Stimulated activated CD8-positive, alpha-beta memory T cell treated with anti-CD3 and anti-CD28 coated beads, Interleukin-7, amount 100 ng/mL, for 1 hour (primary cell): ENCODE measurements around the gene ODAD3.
"Not testable (repeated sequence)": the region's sequence is repeated elsewhere in the genome, so short reads cannot be mapped to it uniquely, and the experiment has no call there.

Experiments used
- DNase-seq, 2 donors: peaks; one replicate each; pipeline ENCODE4 v3.0.0-alpha.2; 2020; ENCODE audit warnings: low read depth in 2 of 2

ODAD3 gene

DNA sequence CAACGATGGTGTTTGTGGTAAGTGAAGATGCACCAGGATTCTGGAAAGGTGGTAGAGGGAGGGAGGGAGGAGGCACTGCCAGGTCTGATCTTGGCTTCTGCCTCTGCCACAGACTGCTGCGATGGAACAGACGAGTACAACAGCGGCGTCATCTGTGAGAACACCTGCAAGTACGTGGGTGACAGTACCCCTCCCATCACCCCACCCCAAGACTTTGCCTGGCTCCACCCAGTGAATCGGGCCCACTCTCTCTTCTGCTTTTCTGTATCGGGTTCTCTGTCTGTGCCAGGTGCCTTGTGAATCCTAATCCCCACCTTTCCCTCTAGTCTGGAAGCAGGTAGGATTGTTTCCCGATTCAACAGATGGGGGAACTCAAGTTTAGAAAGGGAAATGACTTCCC, 3.0 kb upstream of the ODAD3 start:
- no peak for DNase-seq

DNA sequence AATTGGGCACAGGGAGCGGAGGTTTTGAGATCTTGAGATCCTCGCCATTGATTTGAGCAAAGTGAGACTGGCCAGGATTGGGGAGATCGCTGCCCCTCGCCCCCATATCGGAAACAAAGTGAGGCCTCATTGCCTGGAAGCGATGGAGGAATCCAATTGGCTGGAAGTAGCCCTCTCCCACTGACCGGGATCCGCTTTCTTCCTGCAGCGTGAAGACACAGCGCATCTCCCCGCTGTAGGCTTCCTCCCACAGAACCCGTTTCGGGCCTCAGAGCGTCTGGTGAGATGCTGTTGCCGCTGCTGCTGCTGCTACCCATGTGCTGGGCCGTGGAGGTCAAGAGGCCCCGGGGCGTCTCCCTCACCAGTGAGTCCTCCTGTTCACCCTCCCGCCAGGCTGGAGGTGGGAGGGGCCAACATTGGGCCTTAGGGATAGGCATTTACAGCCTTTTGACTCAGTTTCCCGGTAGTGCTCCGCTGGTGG, 952 bp upstream of the ODAD3 start:
- no peak for DNase-seq

DNA sequence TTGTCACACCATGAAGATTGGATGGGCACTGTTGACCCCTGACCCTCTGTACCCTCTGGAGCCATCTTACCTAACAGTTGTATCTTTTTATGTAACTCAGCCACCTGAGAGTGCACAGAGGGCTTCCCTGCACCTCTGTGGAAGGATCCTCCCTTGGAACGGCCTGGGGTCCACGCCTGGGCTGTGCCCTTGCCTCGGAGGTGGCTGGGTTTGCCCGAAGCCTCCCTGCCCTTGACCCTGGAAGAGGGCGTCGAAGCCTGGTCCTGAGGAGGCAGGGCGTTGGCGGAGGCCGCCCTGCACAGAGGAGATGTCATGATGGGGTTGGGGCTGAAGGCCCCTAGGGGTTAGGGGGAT, 241 bp downstream of the ODAD3 start:
- DNase-seq, result no peak

DNA sequence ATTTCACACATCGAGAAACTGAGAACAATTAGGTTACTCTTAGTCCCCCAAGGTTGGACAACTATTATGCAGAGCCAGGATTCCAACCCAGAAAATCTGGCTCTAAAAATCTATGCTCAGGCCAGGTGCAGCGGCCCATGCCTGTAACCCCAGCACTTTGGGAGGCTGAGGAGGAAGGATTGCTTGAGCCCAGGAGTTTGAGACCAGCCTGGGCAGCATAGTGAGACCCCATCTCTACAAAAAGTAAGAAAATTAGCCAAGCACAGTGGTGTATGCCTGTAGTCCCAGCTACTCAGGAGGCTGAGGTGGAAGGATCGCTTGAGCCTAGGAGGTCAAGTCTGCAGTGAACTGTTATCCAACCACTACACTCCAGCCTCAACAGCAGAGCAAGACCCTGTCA, 1.4 kb downstream of the ODAD3 start:
- DNase-seq, result not testable (repeated sequence)

DNA sequence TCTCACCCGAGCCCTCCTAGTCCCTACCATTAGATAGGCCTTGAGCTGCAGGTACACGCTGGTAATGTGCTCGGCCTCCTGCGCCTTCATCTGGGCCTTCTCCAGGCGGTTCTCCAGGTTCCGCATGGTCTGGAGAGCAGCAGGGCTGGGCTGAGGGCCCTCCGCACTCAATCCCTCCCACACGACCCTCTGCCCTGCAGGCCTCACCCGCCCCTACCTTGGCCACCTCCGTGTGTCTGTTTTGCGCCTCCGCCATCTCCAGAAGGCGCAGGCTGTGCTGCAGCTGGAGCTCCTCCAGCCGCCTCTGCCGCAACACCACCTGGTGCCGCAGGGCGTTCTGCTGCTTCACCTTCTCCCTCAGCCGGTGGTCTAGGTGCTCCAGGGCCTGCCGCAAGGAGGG, 8.3 kb downstream of the ODAD3 start:
- DNase-seq, result no peak

DNA sequence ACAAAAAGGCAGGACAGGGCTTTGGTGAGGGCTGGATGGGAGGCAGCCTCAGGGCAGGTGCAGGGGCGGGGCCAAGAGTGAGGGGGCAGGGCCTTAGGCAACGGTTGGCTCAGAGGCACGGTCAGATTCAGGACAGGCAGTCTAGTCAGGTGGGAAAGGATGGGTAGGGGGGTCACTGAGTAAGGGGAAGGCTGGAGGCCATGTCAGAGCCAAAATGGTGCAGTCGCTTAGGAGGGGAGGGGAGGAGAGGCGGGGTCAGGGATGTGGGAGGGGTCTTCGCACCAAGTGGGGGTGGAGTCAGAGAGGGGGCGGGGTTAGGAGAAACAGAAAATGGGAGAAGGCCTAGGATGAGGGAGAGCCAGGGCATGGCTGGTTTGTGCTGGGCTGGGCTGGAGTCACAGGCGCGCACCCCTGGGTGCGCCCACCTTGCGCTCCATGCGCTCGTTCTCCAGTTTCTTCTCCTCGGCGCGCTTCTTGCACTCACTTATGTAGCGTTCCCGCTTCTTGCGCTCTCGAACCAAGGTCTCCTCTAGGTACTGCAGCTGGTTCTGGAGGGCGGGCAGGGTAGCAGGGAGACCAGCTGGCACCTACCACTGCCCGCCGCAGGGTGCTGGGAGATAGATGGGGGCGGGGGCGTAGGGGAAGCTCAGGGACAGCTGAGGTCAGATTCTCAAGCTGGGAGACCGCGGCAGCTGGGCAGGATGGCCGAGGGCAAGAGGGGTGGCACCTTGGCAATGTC, 9.0 kb downstream of the ODAD3 start:
- DNase-seq, result no peak

DNA sequence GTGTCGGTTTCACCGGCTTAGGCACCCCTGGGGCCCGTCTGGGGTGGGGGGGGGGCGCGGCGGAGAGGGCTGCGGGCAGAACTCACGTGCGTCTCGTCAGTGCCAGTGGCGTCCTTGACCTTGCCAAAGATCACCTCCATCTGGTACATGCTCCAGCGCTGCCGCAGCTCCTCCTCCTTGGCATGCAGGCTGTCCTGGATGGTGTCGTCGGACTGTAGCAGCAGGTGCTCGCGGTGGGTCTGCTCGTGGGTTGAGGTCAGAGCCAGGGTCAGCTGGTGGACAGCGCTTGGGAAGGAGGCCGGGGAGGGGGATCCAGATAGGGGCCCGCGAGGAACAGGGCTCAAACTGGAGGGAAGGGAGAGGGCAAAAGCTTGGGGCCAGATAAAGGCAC, 11.1 kb downstream of the ODAD3 start:
- DNase-seq, result no peak

DNA sequence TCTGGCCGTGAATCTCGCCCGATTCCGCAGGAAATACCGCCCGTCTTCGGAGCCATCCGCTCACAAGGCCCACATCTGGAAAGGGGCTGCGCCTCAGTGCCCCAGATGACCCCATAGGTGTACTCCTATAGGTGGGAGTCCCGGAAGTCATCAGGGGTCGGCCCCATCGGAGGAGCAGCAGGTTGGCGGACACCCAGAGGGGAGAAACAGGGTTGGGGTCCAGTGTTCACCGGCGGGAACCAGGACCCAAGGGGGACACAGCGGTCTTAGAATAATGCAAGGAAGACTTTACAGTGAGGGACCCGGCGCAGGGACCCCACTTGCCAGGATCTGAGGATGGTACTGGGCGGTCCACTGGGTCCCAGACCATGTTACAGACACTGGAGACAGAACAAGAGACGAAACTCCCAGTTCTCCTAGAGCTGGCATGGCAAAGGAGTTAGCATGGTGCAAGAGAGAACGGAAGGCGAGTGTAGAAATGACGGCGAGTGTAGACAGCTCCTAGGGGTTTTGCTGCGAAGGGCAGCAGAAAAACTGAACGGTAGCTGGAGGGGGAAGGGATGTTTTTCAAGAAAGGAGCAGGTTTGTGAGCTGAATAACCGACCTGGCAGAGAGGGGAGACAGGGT, 11.6 kb downstream of the ODAD3 start:
- no peak for DNase-seq

DNA sequence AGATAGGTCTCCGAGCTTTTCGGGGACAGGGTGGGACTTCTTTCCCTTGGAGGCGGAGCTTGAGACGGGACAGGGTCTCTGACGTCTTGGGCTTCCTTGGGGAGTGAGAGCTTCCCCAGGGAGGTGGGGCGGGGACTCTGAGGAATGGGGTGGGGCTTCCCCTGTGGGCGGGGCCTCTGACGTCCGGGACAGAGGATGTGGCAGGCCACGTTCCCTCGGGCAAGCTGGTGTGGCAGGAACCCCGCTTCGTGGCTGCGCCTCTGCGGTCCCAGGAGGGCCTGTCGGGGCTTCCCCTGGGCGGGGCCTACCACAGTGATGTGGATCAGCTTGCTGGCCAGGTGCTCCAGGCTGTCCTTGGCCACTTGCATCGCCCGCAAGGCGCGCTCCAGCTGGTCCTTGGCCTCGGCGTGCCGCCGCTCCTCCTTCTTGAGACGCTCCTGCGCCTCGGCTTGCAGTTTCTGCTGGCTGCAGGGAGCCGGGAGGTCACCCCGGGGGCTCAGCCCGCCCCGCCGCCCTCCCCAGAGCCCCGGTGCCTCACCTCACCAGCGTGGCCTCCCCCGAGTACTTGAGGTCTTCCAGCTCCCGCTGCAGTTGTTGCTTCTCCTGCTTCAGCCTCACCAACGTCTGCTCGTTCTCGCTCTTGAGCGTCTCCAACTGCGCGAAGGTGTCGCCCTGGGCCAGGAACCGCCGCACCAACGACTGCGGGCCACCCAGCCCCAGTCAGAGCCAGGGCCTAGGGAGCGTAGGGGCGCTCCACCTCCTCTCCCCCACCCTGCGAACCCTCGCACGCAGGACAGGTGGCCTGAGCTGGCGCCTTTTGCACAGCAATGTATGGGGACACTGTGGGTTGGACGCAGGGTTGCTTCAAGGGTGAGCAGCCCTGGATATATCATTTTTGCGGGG, 12.5 kb downstream of the ODAD3 start:
- DNase-seq, result peak in 1 of 2 donors; percentile 28

DNA sequence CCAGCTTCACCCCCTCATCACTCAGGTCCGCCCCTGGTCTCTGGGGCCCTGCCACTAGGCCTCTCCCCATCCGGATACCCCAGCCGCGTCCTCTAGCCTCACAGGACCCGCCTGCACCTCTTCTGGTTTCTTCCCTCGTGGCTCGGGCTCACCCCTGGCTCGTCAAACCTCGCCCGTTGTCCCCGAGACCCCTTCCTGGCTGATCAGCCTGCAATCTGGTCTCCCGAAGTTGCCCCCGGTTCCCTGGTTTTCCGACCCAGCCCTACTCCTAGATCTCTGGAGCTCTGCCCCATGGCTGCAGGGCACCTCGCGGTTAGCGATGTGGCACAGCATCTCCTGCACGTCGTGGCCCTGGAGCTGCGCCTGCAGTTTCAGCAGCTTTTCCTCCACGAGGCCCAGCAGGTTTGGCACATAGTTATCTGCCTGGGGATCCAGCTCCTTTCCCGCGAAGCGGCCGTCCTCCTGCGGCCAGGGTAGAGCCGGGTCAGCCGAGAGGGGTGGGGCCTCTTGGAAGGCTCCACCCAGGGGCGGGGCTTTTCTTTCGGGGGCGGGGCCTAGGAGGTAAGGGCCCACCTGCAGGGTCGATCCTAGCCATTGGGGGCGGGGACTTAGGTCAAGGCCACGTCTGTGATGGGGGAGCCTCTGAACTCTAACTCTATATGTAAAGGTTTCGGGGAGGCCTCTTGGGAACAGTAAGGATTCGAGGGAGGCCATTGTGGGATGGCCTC, 13.4 kb downstream of the ODAD3 start:
- DNase-seq, result no peak

DNA sequence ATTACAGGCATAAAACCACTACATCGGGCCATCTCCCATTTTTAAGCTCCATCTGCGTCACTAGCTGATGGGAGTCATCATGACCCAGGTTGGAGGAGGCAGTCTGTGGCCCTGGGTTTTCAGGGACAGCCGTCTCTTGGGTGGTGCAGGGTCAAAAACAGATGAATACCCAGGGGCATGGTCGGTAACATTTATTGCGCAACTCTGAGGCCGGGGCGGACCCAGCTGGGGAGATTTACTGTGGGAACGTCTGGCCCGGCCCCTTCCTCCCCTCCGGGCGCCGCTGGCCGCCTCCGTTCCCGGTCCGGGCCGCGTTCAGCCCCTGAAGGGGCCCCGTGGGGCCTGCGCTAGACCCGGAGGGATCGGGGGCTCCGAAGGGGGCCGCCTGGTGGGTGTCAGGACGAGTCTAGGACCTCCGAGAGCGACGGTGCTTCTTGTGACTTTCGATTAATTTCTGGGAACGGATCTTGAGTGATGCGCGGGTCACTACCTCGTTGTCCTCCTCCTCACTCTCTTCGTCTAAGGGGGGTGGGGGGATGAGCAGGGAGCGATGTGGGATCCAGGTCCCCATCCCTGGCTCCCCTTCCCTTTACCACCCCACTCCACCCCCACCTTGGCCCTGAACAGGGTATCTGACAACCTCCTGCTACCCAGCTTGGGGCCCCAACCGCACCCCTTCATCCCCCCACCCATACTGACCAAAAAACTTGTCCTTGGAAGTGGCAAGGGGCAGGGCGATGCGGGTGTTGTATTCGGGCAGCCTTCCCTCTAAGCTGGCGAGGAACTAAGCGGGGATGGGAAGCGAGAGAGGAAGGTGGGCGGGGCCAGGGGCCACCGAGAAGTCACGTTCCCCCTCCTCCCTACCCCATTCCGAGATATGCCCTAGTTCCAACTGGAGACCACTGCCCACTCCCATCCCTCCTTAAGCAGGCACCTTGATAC, 14.2 kb downstream of the ODAD3 start:
- no peak for DNase-seq

DNA sequence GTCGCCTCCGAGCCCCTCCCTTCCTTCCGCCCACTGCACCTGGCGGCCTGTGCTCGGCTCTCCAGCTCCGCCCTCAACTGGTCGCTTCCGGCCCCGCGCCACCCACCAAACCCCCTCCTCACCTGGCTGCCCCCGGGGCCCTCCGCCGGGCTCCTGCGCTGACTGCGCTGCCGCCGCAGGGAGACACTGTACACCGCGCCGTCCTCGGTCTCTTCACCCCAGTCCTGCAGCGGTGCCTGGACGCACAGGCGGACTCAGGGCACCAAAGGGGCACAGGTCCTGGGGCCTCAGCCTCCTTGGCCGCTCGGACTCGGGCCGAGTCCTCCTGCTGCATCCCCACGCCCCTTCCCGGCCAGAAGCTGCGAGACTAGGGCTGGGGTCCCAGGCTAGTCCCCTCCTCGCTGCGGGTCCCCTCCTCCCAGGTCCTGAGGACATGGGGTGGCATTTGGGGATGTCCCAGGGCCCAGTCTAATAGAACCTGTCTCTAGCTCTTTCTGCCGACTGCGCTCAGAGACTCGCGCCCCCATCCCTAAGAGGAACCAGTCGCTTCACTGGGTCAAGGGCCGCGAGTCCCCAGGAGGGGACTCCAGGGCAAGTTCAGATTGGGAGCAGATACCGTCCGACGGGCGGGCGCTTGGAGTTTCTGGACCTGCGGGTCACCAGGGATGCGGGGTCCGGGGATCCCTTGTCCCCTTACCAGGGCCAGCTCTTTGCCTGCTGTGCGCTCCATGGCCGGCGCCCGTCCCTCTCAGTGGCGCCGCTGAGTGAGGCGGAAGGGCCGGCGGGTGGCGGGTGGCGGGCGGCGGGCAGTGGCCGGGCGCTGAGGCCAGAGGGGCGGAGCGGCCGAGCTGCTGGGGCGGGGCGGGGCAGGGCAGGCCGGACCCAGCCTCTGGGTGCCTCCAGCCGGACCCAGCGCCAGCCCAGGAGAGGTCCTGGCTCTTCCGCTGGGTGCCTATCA, 16.1 kb downstream of the ODAD3 start, which contains the start of gene RGL3:
Gene RGL3 (minus strand): TSS at position 766 of the 958 bp plus-strand sequence. CDS start 36 bp downstream, at position 730.
- no peak for DNase-seq

DNA sequence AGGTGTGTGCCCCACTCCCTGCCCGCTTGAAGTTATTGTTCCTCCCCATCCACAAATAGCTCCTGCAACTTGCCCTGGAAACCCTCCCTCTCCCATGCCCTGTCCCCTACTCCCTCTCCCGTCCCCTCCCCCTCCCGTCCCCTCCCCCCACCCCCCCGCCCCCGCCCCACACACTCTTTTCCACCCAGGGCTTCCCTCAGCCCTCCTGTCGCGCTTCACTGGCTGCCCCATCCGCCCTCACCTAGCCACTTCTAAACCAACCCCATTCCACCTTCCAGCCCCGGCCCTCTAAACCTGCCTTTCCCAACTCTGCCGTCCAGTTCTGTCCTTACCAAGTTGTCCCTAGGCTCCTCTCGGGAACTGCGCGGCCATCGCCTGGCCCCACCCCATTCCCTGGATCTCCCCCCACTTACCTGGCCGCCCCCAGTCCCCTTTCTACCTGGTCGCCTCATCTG, 16.8 kb downstream of the ODAD3 start:
- DNase-seq, result no peak

DNA sequence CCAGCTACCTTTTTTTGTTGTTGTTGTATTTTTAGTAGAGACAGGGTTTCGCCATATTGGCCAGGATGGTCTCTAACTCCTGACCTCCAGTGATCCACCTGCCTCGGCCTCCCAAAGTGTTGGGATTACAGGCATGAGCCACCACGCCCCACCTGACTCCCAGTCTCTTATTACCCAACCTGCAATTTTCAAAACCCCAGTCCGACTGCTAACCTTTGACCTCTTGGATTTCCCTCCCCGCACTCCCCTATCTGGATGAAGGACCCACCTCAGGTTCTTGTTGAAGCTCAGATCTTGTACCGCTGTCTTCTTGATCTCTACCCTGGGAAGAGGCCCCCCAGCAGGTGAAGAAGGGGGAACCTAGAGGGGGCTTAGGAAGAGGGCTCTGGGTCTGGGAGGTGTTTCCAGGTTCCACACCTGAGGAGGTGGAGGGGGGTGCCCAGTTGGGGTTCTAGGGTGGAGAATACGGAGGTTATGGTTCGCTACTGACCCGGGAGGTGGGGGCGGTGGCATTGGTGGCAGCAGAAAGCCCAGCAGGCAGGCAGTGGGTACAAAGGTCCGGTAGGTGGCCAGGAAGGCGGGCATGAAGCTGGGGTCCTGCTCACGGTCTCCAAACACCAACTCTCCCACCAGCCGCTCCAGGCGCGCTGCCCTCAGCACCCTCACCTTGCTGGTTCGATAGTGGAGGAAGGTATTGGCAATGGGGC, 18.4 kb downstream of the ODAD3 start:
- DNase-seq, result no peak

DNA sequence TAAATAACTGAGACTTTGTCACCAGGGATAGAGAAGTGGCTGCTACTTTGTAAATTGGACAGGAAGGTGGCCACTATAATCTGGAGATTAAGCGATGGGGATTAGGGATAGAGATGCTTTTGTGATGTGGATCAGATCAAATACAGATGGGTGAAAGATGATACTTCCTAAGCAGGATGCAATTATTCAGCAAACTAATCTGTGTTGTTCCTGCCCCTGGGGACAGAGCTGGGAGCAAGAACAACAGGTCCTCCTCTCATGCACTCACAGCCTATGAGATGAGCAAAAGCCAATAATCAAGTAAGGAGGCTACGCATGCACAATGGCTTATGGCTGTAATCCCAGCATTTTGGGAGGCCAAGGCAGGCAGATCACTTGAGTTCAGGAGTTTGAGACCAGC, 20.4 kb downstream of the ODAD3 start:
- DNase-seq, result no peak

DNA sequence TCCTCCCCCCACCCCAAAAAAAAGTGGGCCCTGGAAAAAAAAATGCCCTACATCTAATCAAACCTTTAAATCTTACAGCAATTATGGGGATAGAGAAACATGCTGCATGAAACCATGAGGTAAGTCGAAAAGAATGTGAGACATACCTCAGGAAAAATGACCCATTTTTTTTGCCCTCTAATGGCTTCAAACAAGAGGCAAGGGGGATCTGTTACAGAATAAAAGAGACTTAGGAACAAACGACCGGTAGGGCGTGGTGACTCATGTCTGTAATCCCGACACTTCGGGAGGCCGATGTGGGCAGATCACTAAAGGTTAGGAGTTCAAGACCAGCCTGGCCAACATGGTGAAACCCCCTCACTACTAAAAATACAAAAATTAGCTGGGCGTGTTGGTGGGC, 24.2 kb downstream of the ODAD3 start:
- DNase-seq, result no peak

DNA sequence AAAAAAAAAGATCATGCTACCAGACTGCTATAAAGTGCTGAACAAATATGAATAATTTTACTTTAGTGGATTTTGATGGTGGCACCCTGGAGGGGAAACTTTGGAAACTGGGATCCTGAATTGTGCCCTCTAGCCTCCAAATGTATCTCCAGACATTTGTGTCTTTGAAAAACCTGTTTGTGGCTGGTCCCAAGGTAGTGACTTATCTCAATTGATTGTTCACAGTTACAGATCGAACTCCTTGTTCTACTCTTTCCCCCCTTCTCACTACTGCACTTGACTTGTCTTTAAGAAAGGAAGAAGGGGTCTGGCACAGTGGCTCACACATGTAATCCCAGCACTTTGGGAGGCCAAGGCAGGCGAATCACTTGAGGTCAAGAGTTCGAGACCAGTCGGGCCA, 26.3 kb downstream of the ODAD3 start:
- no peak for DNase-seq

DNA sequence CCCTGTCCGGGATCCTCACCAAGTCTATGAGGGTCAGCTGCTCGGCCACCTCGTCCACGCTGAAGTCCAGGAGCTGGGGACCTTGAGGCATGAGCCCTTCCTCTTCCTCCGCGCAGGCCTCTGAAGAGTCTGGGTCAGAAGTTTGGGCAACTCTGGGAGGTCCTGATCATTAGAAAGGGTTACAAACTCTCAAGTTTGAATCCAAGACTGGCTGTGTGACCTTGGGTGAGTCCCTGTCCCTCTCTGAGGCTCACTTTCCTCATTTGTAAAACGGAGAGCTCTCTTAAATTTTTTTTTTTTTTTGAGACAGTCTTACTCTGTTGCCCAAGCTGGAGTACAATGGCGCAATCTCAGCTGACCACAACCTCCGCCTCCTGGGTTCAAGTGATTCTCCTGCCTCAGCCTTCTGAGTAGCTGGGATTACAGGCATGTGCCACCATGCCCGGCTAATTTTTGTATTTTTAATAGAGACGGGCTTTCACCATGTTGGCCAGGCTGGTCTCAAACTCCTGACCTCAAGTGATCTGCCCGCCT, 28.2 kb downstream of the ODAD3 start:
- DNase-seq, result not testable (repeated sequence)
